Thoracic aorta (tissue), 2 donors: Measurements from ENCODE around the gene UGT2B7. TPM values are rescaled to one million over a fixed set of nuclear protein-coding genes. Genes with fewer than 3 reads are reported as not detected.

Source experiments
- ATAC-seq: fragments of 150-250 bp; one replicate; pipeline ENCODE4 v1.8.0; 2017; ENCODE audit warnings: low read depth; ENCODE audit not compliant: insufficient number of reproducible peaks, low FRiP score
- DNase-seq: peaks from one replicate; pipeline ENCODE4 v3.0.0-alpha.2; 2020; ENCODE audit warnings: low spot score
- H3K27ac ChIP-seq, 2 donors: fragments of 200-600 bp; sonication (generic); 1 replicate in 1 of 2; 2 replicates in 1 of 2; pipeline ENCODE4 v1.5.1; 2016; ENCODE audit warnings: mild to moderate bottlenecking in 2 of 2, moderate library complexity in 2 of 2
- H3K27me3 ChIP-seq: fragments of 200-600 bp; sonication (generic); replicated peaks from 2 replicates; pipeline ENCODE4 v1.6.0; 2016; ENCODE audit warnings: mild to moderate bottlenecking; ENCODE audit not compliant: insufficient read depth
- H3K36me3 ChIP-seq: fragments of 200-600 bp; sonication (generic); one replicate; pipeline ENCODE4 v1.5.1; 2016
- H3K4me1 ChIP-seq, 2 donors: fragments of 200-600 bp; sonication (generic); 1 replicate in 1 of 2; 2 replicates in 1 of 2; pipeline versions ENCODE4 v1.5.1 to v1.6.0; 2016; ENCODE audit warnings: low read depth in 2 of 2, mild to moderate bottlenecking in 1 of 2; ENCODE audit not compliant: control insufficient read depth in 1 of 2
- H3K4me3 ChIP-seq: fragments of 200-600 bp; sonication (generic); 2 replicates; pipeline ENCODE4 v1.5.1; 2016; ENCODE audit warnings: mild to moderate bottlenecking
- H3K9me3 ChIP-seq: fragments of 200-600 bp; sonication (generic); 2 replicates; pipeline ENCODE4 v1.5.1; 2016
- CTCF ChIP-seq: fragments of 200-600 bp; sonication (generic); IDR thresholded peaks from one replicate; pipeline ENCODE4 v1.5.1; 2019; ENCODE audit warnings: antibody characterized with exemption
- total RNA-seq, 2 donors: library from RNA; depleted of rRNA; stranded (reverse); fragments of >200 nt; gene quantifications; one replicate each; pipeline versions ENCODE4 v1.1.0 to v1.2.3, GENCODE V29; 2016

Gene UGT2B7
- total RNA-seq, 2 donors from 2014 or later: not detected

GRCh38 chr4:69071286-69071685 lies 25.0 kb upstream of the UGT2B7 start:
- Histone ChIP-seq H3K9me3 (no peaks in the 10 kb centered on the region), H3K27me3 (no peaks in the 10 kb centered on the region), H3K4me3 (no peak overlapping the region), H3K4me1 (no peaks in the 10 kb centered on the region), H3K36me3 (no peaks in the 10 kb centered on the region), H3K27ac (no peak overlapping the region)
- no peak for DNase-seq
- TF ChIP-seq CTCF: no peak
- ATAC-seq: no peak

- no peak for ATAC-seq
- Histone ChIP-seq H3K9me3 (no peaks in the 10 kb centered on the region), H3K4me1 (no peaks in the 10 kb centered on the region), H3K27ac (no peak overlapping the region), H3K27me3 (no peaks in the 10 kb centered on the region), H3K36me3 (no peaks in the 10 kb centered on the region), H3K4me3 (no peak overlapping the region)
- TF ChIP-seq CTCF: no peak
- DNase-seq: no peak
Measured at GRCh38 chr4:69073375-69073774, 22.9 kb upstream of the UGT2B7 start.

GRCh38 chr4:69075061-69075792 lies 21.0 kb upstream of the UGT2B7 start:
- ATAC-seq (no peak), DNase-seq (no peak)
- Histone ChIP-seq H3K9me3 (no peaks in the 10 kb centered on the region), H3K4me1 (no peaks in the 10 kb centered on the region), H3K4me3 (no peak overlapping the region), H3K27me3 (no peaks in the 10 kb centered on the region), H3K36me3 (no peaks in the 10 kb centered on the region), H3K27ac (no peak overlapping the region)
- no peak for TF ChIP-seq CTCF

- ATAC-seq: no peak
- Histone ChIP-seq H3K27me3 (no peaks in the 10 kb centered on the region), H3K4me1 (no peaks in the 10 kb centered on the region), H3K27ac (no peak overlapping the region), H3K9me3 (no peaks in the 10 kb centered on the region), H3K4me3 (no peak overlapping the region), H3K36me3 (no peaks in the 10 kb centered on the region)
- no peak for TF ChIP-seq CTCF
- no peak for DNase-seq
Measured at GRCh38 chr4:69078852-69079251, 17.4 kb upstream of the UGT2B7 start.

- H3K4me3 ChIP-seq: no peak overlapping the region
- H3K9me3 ChIP-seq: no peaks in the 10 kb centered on the region
- TF ChIP-seq CTCF: no peak
- no peaks in the 10 kb centered on the region for H3K4me1 ChIP-seq
- ATAC-seq (no peak), DNase-seq (no peak)
- no peaks in the 10 kb centered on the region for H3K27me3 ChIP-seq
- no peak overlapping the region for H3K27ac ChIP-seq
- no peaks in the 10 kb centered on the region for H3K36me3 ChIP-seq
Measured at GRCh38 chr4:69088473-69088872, 7.8 kb upstream of the UGT2B7 start.
